ENCODE results near the gene ZDHHC22.

The ZDHHC22 gene

DNA sequence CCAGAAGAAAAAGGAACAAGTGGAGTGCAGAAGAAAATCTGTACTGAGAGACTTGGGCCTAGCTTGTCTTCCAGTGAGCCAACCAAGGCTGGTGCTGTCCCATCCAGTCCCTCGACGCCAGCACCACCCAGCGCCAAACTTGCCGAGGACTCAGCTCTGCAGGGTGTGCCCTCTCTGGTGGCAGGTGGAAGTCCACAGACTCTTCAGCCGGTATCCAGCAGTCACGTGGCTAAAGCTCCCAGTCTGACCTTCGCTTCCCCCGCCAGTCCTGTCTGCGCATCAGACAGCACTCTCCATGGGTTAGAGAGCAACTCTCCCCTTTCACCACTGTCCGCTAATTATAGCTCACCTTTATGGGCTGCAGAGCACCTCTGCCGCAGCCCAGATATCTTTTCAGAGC lies 27.9 kb downstream of the ZDHHC22 start:
- no peak overlapping the region for H3K27ac Mint-ChIP-seq
- H3K9me3 Mint-ChIP-seq: no peaks in the 10 kb centered on the region
- TF ChIP-seq CTCF (IDR thresholded peaks at IDR 0.05): no peak
- H3K36me3 Mint-ChIP-seq (ENCODE audit: low read depth): peaks cover 38% of the 10 kb centered on the region
- no peak overlapping the region for H3K4me3 Mint-ChIP-seq
- peaks cover 11% of the 10 kb centered on the region for H3K4me1 Mint-ChIP-seq
- no peak for DNase-seq
- H3K27me3 Mint-ChIP-seq (ENCODE audit: low read depth, poor library complexity): no peaks in the 10 kb centered on the region

- TF ChIP-seq CTCF (IDR thresholded peaks at IDR 0.05): no peak
- Mint-ChIP-seq H3K27ac (peak overlapping the region; percentile 93), H3K9me3 (no peaks in the 10 kb centered on the region), H3K27me3 (ENCODE audit: low read depth, poor library complexity) (no peaks in the 10 kb centered on the region), H3K4me3 (no peak overlapping the region), H3K36me3 (ENCODE audit: low read depth) (peaks cover 57% of the 10 kb centered on the region), H3K4me1 (peaks cover 11% of the 10 kb centered on the region)
- no peak for DNase-seq
Measured at GRCh38 chr14:77111021-77111420, 30.6 kb downstream of the ZDHHC22 start.

DNA sequence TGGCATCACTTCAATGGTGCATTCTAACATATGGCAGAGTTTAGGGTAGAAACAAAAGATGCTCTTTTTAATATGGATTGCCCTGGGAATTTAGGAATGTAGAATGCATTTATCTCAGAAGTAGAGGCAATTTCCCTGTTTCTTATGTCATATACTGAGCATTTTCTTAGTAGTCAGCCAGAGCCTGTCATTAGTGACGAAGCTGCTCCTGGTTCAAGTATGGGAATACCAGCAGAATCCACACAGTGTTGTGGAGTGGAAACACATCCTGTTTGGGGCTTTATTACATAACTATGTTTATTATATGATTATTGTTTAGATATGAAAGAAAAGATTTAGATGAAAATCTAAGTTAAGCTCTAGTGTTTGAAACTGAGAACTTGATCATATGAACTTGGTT lies 31.3 kb downstream of the ZDHHC22 start:
- H3K36me3 Mint-ChIP-seq (ENCODE audit: low read depth): peaks cover 55% of the 10 kb centered on the region
- no peak overlapping the region for H3K4me3 Mint-ChIP-seq
- H3K9me3 Mint-ChIP-seq: no peaks in the 10 kb centered on the region
- peaks cover 14% of the 10 kb centered on the region for H3K4me1 Mint-ChIP-seq
- DNase-seq: no peak
- no peaks in the 10 kb centered on the region for H3K27me3 Mint-ChIP-seq (ENCODE audit: low read depth, poor library complexity)
- TF ChIP-seq CTCF (IDR thresholded peaks at IDR 0.05): no peak
- no peak overlapping the region for H3K27ac Mint-ChIP-seq

DNA sequence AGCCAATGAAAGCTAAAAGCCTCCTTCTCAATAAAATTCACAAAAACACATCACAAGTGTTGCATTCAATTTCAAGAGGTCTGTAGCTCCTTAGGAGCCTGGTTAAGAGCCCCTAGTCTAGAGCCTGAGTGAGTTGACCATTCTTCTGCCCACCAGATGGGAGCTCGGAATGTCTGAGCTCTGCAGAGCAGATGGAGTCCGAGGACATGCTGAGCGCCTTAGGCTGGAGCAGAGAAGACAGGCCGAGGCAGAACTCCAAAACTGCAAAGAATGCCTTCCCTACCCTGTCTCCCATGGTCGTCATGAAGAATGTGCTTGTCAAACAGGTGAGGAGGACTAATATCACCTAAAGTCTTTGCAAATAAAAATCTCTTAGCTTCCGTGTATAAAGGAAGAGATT lies 31.9 kb downstream of the ZDHHC22 start:
- H3K27ac Mint-ChIP-seq: no peak overlapping the region
- H3K27me3 Mint-ChIP-seq (ENCODE audit: low read depth, poor library complexity): no peaks in the 10 kb centered on the region
- H3K4me3 Mint-ChIP-seq: no peak overlapping the region
- DNase-seq: no peak
- H3K9me3 Mint-ChIP-seq: no peaks in the 10 kb centered on the region
- no peak for TF ChIP-seq CTCF (IDR thresholded peaks at IDR 0.05)
- H3K36me3 Mint-ChIP-seq (ENCODE audit: low read depth): peaks cover 48% of the 10 kb centered on the region
- peaks cover 21% of the 10 kb centered on the region for H3K4me1 Mint-ChIP-seq

DNA sequence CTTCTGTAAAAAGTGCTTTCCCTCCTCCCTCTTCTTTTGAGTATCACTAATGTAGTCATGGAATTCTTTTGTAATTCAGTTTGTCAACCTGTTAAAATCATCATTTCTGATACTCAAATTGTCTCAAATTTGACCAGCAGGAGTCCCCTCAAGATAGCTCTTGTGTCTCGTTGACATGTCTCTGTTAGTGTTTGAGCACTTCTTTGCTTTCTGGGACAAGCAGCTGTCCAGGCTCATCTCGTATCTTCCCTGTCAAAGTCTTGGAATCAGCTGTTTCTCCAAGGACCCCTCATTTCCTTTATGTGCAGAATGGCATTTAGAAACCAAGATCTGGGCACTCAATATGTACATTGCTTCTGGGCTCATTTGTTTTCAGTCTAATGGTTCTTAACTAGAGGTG lies 32.8 kb downstream of the ZDHHC22 start:
- no peak overlapping the region for H3K4me3 Mint-ChIP-seq
- no peak overlapping the region for H3K27ac Mint-ChIP-seq
- no peak for TF ChIP-seq CTCF (IDR thresholded peaks at IDR 0.05)
- no peak for DNase-seq
- no peaks in the 10 kb centered on the region for H3K9me3 Mint-ChIP-seq
- H3K4me1 Mint-ChIP-seq: peaks cover 30% of the 10 kb centered on the region
- H3K36me3 Mint-ChIP-seq (ENCODE audit: low read depth): peaks cover 39% of the 10 kb centered on the region
- H3K27me3 Mint-ChIP-seq (ENCODE audit: low read depth, poor library complexity): no peaks in the 10 kb centered on the region

GRCh38 chr14:77107228-77107627 lies 34.4 kb downstream of the ZDHHC22 start:
- DNase-seq: no peak
- no peaks in the 10 kb centered on the region for H3K9me3 Mint-ChIP-seq
- no peak overlapping the region for H3K27ac Mint-ChIP-seq
- TF ChIP-seq CTCF (IDR thresholded peaks at IDR 0.05): no peak
- no peaks in the 10 kb centered on the region for H3K27me3 Mint-ChIP-seq (ENCODE audit: low read depth, poor library complexity)
- peaks cover 30% of the 10 kb centered on the region for H3K4me1 Mint-ChIP-seq
- H3K4me3 Mint-ChIP-seq: no peak overlapping the region
- H3K36me3 Mint-ChIP-seq (ENCODE audit: low read depth): peaks cover 33% of the 10 kb centered on the region
